GM19240 (cell line): ENCODE measurements around the gene SNAP29.
"Not testable (repeated sequence)": the region's sequence is repeated elsewhere in the genome, so short reads cannot be mapped to it uniquely, and the experiment has no call there.

Experiments
- DNase-seq: peaks from one replicate; pipeline ENCODE4 v3.0.0; 2011; ENCODE audit warnings: low spot score; ENCODE audit not compliant: insufficient read length

SNAP29 gene

GRCh38 chr22:20930435-20930834 lies 71.6 kb downstream of the SNAP29 start:
- not testable (repeated sequence) for DNase-seq

GRCh38 chr22:20931126-20931654 lies 72.4 kb downstream of the SNAP29 start:
- DNase-seq, result no peak

- no peak for DNase-seq
Measured at GRCh38 chr22:20933910-20934309, 75.1 kb downstream of the SNAP29 start.

- not testable (repeated sequence) for DNase-seq
Measured at GRCh38 chr22:20935049-20935448, 76.2 kb downstream of the SNAP29 start.

GRCh38 chr22:20935780-20936539 lies 77.2 kb downstream of the SNAP29 start:
- DNase-seq, result not testable (repeated sequence)

- no peak for DNase-seq
Measured at GRCh38 chr22:20937031-20937793, 78.4 kb downstream of the SNAP29 start.

- DNase-seq, result no peak
Measured at GRCh38 chr22:20937794-20938671, 79.2 kb downstream of the SNAP29 start.

GRCh38 chr22:20939457-20940185 lies 80.8 kb downstream of the SNAP29 start:
- not testable (repeated sequence) for DNase-seq

- no peak for DNase-seq
Measured at GRCh38 chr22:20940186-20940651, 81.4 kb downstream of the SNAP29 start.
